PC-3 (cell line): ENCODE data around the gene RNF169. TPM values are rescaled to one million over a fixed set of nuclear protein-coding genes. Genes with fewer than 3 reads are reported as not detected.

Source experiments
- ATAC-seq: fragments of 200-7000 bp; cut with Tn5 transposase; 2 replicates; pipeline ENCODE4 v1.9.1; 2020; ENCODE audit warnings: mild to moderate bottlenecking, moderate library complexity
- BruUV-seq: library from RNA; stranded (reverse); fragments of 400-500 nt; replicated peaks from 2 replicates; lab custom pipeline; 2021; lab: Mats Ljungman, UMichigan
- CTCF ChIA-PET: fragments of 300-600 bp; sonication (Branson Sonifier 250); formaldehyde crosslinking; loops from one replicate; lab custom pipeline; 2022; ENCODE audit warnings: antibody characterized with exemption; lab: Charles Lee
- POLR2A ChIA-PET: fragments of 300-600 bp; sonication (Branson Sonifier 250); formaldehyde crosslinking; loops from one replicate; lab custom pipeline; 2022; ENCODE audit warnings: antibody characterized with exemption; ENCODE audit not compliant: unreplicated experiment; lab: Charles Lee
- DNase-seq: peaks from one replicate; pipeline ENCODE4 v3.0.0-alpha.2; 2015
- H2AFZ ChIP-seq: fragments of 300-600 bp; sonication (generic); 2 replicates; pipeline ENCODE4 v1.6.0; 2016; ENCODE audit warnings: antibody characterized with exemption, low read length
- H3F3A ChIP-seq: fragments of 300-600 bp; sonication (generic); one replicate; pipeline ENCODE4 v1.6.0; 2017; ENCODE audit warnings: antibody characterized with exemption, low read length, control low read depth, mild to moderate bottlenecking; ENCODE audit not compliant: unreplicated experiment
- H3K27ac ChIP-seq: fragments of 300-600 bp; sonication (generic); 2 replicates; pipeline ENCODE4 v1.5.1; 2016; ENCODE audit warnings: mild to moderate bottlenecking, low read length
- H3K27me3 ChIP-seq: fragments of 300-600 bp; sonication (generic); 2 replicates; pipeline ENCODE4 v1.6.1; 2016; ENCODE audit warnings: low read length, mixed read lengths
- H3K36me3 ChIP-seq: fragments of 300-600 bp; sonication (generic); 2 replicates; pipeline ENCODE4 v1.6.1; 2016; ENCODE audit warnings: low read depth, mixed run types, low read length, mixed read lengths
- H3K4me1 ChIP-seq: fragments of 300-600 bp; sonication (generic); 2 replicates; pipeline ENCODE4 v1.5.1; 2016; ENCODE audit warnings: low read length; ENCODE audit not compliant: insufficient read depth
- H3K4me2 ChIP-seq: fragments of 300-600 bp; sonication (generic); 2 replicates; pipeline ENCODE4 v1.6.0; 2016; ENCODE audit warnings: low read length
- H3K4me3 ChIP-seq: fragments of 300-600 bp; sonication (generic); 2 replicates; pipeline ENCODE4 v1.5.1; 2016; ENCODE audit warnings: mild to moderate bottlenecking, low read length, mixed read lengths
- H3K79me2 ChIP-seq: fragments of 300-600 bp; sonication (generic); 2 replicates; pipeline ENCODE4 v1.6.1; 2017; ENCODE audit warnings: low read length, mixed read lengths
- H3K9ac ChIP-seq: fragments of 300-600 bp; sonication (generic); 2 replicates; pipeline ENCODE4 v1.6.0; 2016; ENCODE audit warnings: mild to moderate bottlenecking, low read length
- H3K9me2 ChIP-seq: fragments of 300-600 bp; sonication (generic); replicated peaks from 2 replicates; pipeline ENCODE4 v1.6.1; 2016; ENCODE audit warnings: mixed run types, low read length, mixed read lengths
- H3K9me3 ChIP-seq: fragments of 300-600 bp; sonication (generic); 2 replicates; pipeline ENCODE4 v1.6.1; 2016; ENCODE audit warnings: low read length, mixed read lengths
- H4K20me1 ChIP-seq: fragments of 300-600 bp; sonication (generic); 2 replicates; pipeline ENCODE4 v1.6.1; 2016; ENCODE audit warnings: low read length, mixed read lengths
- CTCF ChIP-seq: fragments of 300-600 bp; sonication (generic); conservative IDR thresholded peaks from 2 replicates; pipeline ENCODE4 v1.5.1; 2017; ENCODE audit warnings: antibody characterized with exemption, low read depth, mild to moderate bottlenecking, low read length
- EZH2 ChIP-seq: fragments of 300-600 bp; sonication (generic); IDR thresholded peaks from one replicate; pipeline ENCODE4 v1.6.1; 2017; ENCODE audit warnings: antibody characterized with exemption, mild to moderate bottlenecking, low read length; ENCODE audit not compliant: unreplicated experiment
- EZH2phosphoT487 ChIP-seq: fragments of 300-600 bp; sonication (generic); IDR thresholded peaks from 2 replicates; pipeline ENCODE4 v1.6.1; 2018; ENCODE audit warnings: mild to moderate bottlenecking, antibody characterized with exemption, low read length, borderline replicate concordance
- intact Hi-C: fragments of 100-400 bp; cut with micrococcal nuclease; formaldehyde crosslinking; loops from 2 replicates; pipeline ENCODE4 v1.9.0; 2023
- total RNA-seq: library from RNA; depleted of rRNA; stranded (reverse); fragments of >200 nt; gene quantifications from 2 replicates; pipeline ENCODE4 v1.2.3, GENCODE V29; 2014

RNF169 gene
- total RNA-seq, 1 experiment from 2014 or later, result 20.4 TPM

GRCh38 chr11:74735365-74735928 is 13.2 kb upstream of the RNF169 start:
- H3K4me3 ChIP-seq, result no peak overlapping the region
- peaks cover 35% of the 10 kb centered on the region for H3K27me3 ChIP-seq
- H3K9me2 ChIP-seq, result no peaks in the 10 kb centered on the region
- ATAC-seq (no peak), DNase-seq (no peak)
- H3K9ac ChIP-seq, result no peak overlapping the region
- no peak overlapping the region for H3K4me2 ChIP-seq
- TF ChIP-seq CTCF (no peak), EZH2phosphoT487 (no peak), EZH2 (no peak)
- H3K27ac ChIP-seq, result no peak overlapping the region
- no peaks in the 10 kb centered on the region for H3F3A ChIP-seq
- H3K36me3 ChIP-seq, result no peaks in the 10 kb centered on the region
- CTCF ChIA-PET, result no interaction called here
- H2AFZ ChIP-seq, result no peak overlapping the region
- intact Hi-C loops, result loop anchor here (5.0 kb wide), 1 partner anchor 118 kb away; no protein-coding TSS in a partner anchor
- H3K9me3 ChIP-seq, result no peaks in the 10 kb centered on the region
- no TSS peak for BruUV-seq
- H3K4me1 ChIP-seq, result no peaks in the 10 kb centered on the region
- POLR2A ChIA-PET, result no interaction called here
- no peaks in the 10 kb centered on the region for H3K79me2 ChIP-seq
- H4K20me1 ChIP-seq, result no peaks in the 10 kb centered on the region

- Histone ChIP-seq H3K4me3 (no peak overlapping the region), H3K4me1 (no peaks in the 10 kb centered on the region), H3K4me2 (no peak overlapping the region), H3K27me3 (peaks cover 29% of the 10 kb centered on the region), H3F3A (no peaks in the 10 kb centered on the region), H3K27ac (no peak overlapping the region), H3K36me3 (no peaks in the 10 kb centered on the region), H3K9me2 (no peaks in the 10 kb centered on the region), H2AFZ (no peak overlapping the region), H3K79me2 (no peaks in the 10 kb centered on the region), H3K9ac (no peak overlapping the region), H4K20me1 (no peaks in the 10 kb centered on the region), H3K9me3 (no peaks in the 10 kb centered on the region)
- ChIA-PET POLR2A (no interaction called here), CTCF (no interaction called here)
- BruUV-seq, result no TSS peak
- DNase-seq, result no peak
- intact Hi-C loops, result loop anchor here (5.0 kb wide), 1 partner anchor 119 kb away; no protein-coding TSS in a partner anchor
- ATAC-seq, result no peak
- TF ChIP-seq EZH2phosphoT487, result no peak
- TF ChIP-seq EZH2, result no peak
- no peak for TF ChIP-seq CTCF
Measured at GRCh38 chr11:74736031-74736430, 12.6 kb upstream of the RNF169 start.

- no peaks in the 10 kb centered on the region for H3K9me3 ChIP-seq
- TF ChIP-seq EZH2 (no peak), EZH2phosphoT487 (no peak), CTCF (peak; percentile 98)
- peak; percentile 90 for DNase-seq
- no peak overlapping the region for H3K9ac ChIP-seq
- H3K27ac ChIP-seq, result no peak overlapping the region
- no peaks in the 10 kb centered on the region for H3K4me1 ChIP-seq
- peaks cover 8% of the 10 kb centered on the region; the same call in 1 of the 2 replicates for H3K27me3 ChIP-seq
- no peak overlapping the region for H2AFZ ChIP-seq
- no TSS peak for BruUV-seq
- ChIA-PET CTCF (interaction anchor here (0.5 to 1.5 kb wide), 8 partner anchors 10 to 118 kb away, joined by 3 to 22 read pairs (median 4); no protein-coding TSS in a partner anchor), POLR2A (interaction anchor here (0.5 kb wide), 1 partner anchor 37 kb away, joined by 3 read pairs; no protein-coding TSS in a partner anchor)
- no peaks in the 10 kb centered on the region for H3K9me2 ChIP-seq
- intact Hi-C loops, result loop anchor here (5.0 kb wide), 1 partner anchor 122 kb away; no protein-coding TSS in a partner anchor
- no peaks in the 10 kb centered on the region for H4K20me1 ChIP-seq
- H3K36me3 ChIP-seq, result no peaks in the 10 kb centered on the region
- H3F3A ChIP-seq, result no peaks in the 10 kb centered on the region
- H3K4me2 ChIP-seq, result no peak overlapping the region
- H3K4me3 ChIP-seq, result no peak overlapping the region
- no peaks in the 10 kb centered on the region for H3K79me2 ChIP-seq
- ATAC-seq, result peak; percentile 98
Measured at GRCh38 chr11:74739546-74740270, 8.9 kb upstream of the RNF169 start.
